ENCODE results near the gene AGAP1.

AGAP1 gene

GRCh38 chr2:235722869-235723268 is 229.0 kb downstream of the AGAP1 start:
- ChIA-PET POLR2A (no interaction called here), CTCF (interaction anchor here (0.9 to 2.5 kb wide), 3 partner anchors 10 to 56 kb away, joined by 3 to 6 read pairs (median 3); no protein-coding TSS in a partner anchor)
- no peak for TF ChIP-seq CTCF (IDR thresholded peaks at IDR 0.05; ENCODE audit: control extremely low read depth, extremely low read depth, low read depth, missing control alignments)

GRCh38 chr2:235723371-235723770 is 229.5 kb downstream of the AGAP1 start:
- CTCF ChIA-PET: interaction anchor here (0.9 to 2.5 kb wide), 4 partner anchors 10 to 128 kb away, joined by 3 to 6 read pairs (median 4); no protein-coding TSS in a partner anchor
- POLR2A ChIA-PET: no interaction called here
- no peak for DNase-seq (ENCODE audit: extremely low spot score)
- no peak for TF ChIP-seq CTCF (IDR thresholded peaks at IDR 0.05; ENCODE audit: control extremely low read depth, extremely low read depth, low read depth, missing control alignments)

More at GRCh38 chr2:235722869-235723268, 229.0 kb downstream of the AGAP1 start:
- DNase-seq (ENCODE audit: extremely low spot score): no peak

GRCh38 chr2:235723811-235724465 is 230.1 kb downstream of the AGAP1 start:
- POLR2A ChIA-PET: no interaction called here
- TF ChIP-seq CTCF (IDR thresholded peaks at IDR 0.05; ENCODE audit: control extremely low read depth, extremely low read depth, low read depth, missing control alignments): no peak
- CTCF ChIA-PET: interaction anchor here (0.9 to 2.5 kb wide), 3 partner anchors 11 to 128 kb away, joined by 3 to 6 read pairs (median 4); no protein-coding TSS in a partner anchor
- DNase-seq (ENCODE audit: extremely low spot score): no peak

- no peak for TF ChIP-seq CTCF (IDR thresholded peaks at IDR 0.05; ENCODE audit: control extremely low read depth, extremely low read depth, low read depth, missing control alignments)
- CTCF ChIA-PET: no interaction called here
- no peak for DNase-seq (ENCODE audit: extremely low spot score)
- POLR2A ChIA-PET: no interaction called here
Measured at GRCh38 chr2:235725016-235725489, 231.2 kb downstream of the AGAP1 start.

GRCh38 chr2:235725841-235726240 is 232.0 kb downstream of the AGAP1 start:
- ChIA-PET POLR2A (no interaction called here), CTCF (no interaction called here)
- no peak for TF ChIP-seq CTCF (IDR thresholded peaks at IDR 0.05; ENCODE audit: control extremely low read depth, extremely low read depth, low read depth, missing control alignments)
- DNase-seq (ENCODE audit: extremely low spot score): no peak

- ChIA-PET POLR2A (no interaction called here), CTCF (interaction anchor here (1.9 kb wide), 1 partner anchor 20 kb away, joined by 8 read pairs; no protein-coding TSS in a partner anchor)
- TF ChIP-seq CTCF (IDR thresholded peaks at IDR 0.05; ENCODE audit: control extremely low read depth, extremely low read depth, low read depth, missing control alignments): no peak
- DNase-seq (ENCODE audit: extremely low spot score): no peak
Measured at GRCh38 chr2:235726554-235726953, 232.7 kb downstream of the AGAP1 start.

Data from GM10248 (cell line).